Nephron (organoid): ENCODE results near the gene MOB3B.

Source experiments
- H3K27ac Mint-ChIP-seq, 3 experiments: 2 replicates each; pipeline ENCODE4 v1.8.0; 2020; ENCODE audit warnings: mixed read lengths in 3 of 3, mild to moderate bottlenecking in 2 of 3, moderate library complexity in 1 of 3
- H3K27me3 Mint-ChIP-seq: 2 replicates; pipeline ENCODE4 v1.8.0; 2021; ENCODE audit warnings: low read depth, mild to moderate bottlenecking, moderate library complexity, mixed read lengths
- H3K36me3 Mint-ChIP-seq: 2 replicates; pipeline ENCODE4 v1.8.0; 2020; ENCODE audit warnings: low read depth, mixed read lengths
- H3K4me1 Mint-ChIP-seq: 2 replicates; pipeline ENCODE4 v1.8.0; 2020; ENCODE audit warnings: mixed read lengths
- H3K4me3 Mint-ChIP-seq, 3 experiments: 2 replicates each; pipeline ENCODE4 v1.8.0; 2020; ENCODE audit warnings: mild to moderate bottlenecking in 3 of 3, mixed read lengths in 3 of 3, moderate library complexity in 2 of 3
- H3K9me3 Mint-ChIP-seq: 2 replicates; pipeline ENCODE4 v1.8.0; 2020; ENCODE audit warnings: mixed read lengths
- TF ChIP-seq, protein P1 (sequence below), 3 experiments: fragments of 200-600 bp; sonication (generic); IDR thresholded peaks; one replicate each; pipeline ENCODE4 v1.5.0; 2021; ENCODE audit warnings: antibody characterized with exemption in 3 of 3; ENCODE audit not compliant: unreplicated experiment in 3 of 3

Gene MOB3B

DNA sequence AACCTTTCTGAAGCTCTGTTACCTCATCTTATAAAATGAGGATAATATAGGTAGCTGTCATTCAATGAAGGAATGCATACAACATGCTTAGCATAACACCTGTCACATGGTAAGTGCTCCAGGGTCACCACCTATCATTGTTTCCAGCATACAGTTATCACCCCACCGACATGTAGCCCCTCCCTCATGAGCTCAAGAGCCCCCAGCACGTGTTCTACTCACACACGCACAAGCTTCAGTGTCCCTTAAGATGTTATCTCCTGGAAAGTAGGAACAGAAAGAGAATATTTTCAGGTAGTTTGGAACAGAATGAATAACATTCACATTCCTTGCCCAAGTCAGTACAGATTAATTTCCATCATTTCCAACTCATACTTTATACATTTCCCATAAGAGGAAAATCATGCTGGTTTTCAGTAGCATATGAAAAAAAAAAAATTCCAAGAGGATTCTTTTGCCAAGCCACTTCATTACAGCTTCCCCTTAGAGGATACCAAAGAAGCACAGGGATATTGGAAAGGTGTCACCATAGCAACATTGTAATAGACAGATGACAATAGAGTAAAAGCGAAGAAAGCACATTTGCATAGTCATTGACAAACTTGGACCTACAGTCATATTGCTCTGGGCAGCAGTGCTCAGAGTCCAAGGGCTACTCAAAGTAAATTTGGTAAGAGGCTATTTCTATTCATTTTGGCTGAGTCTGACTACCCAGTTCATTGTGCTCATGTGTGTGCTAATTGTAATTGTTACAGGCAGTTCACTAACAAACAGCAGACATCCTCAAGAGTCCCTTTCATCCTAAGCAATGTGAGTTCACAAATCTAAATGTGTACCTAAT lies 1.5 kb upstream of the MOB3B start:
- TF ChIP-seq, protein P1, sequence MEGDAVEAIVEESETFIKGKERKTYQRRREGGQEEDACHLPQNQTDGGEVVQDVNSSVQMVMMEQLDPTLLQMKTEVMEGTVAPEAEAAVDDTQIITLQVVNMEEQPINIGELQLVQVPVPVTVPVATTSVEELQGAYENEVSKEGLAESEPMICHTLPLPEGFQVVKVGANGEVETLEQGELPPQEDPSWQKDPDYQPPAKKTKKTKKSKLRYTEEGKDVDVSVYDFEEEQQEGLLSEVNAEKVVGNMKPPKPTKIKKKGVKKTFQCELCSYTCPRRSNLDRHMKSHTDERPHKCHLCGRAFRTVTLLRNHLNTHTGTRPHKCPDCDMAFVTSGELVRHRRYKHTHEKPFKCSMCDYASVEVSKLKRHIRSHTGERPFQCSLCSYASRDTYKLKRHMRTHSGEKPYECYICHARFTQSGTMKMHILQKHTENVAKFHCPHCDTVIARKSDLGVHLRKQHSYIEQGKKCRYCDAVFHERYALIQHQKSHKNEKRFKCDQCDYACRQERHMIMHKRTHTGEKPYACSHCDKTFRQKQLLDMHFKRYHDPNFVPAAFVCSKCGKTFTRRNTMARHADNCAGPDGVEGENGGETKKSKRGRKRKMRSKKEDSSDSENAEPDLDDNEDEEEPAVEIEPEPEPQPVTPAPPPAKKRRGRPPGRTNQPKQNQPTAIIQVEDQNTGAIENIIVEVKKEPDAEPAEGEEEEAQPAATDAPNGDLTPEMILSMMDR (IDR thresholded peaks at IDR 0.05; ENCODE audit: unreplicated experiment in 3 of 3), result no peak
- Mint-ChIP-seq H3K4me1 (peaks cover 51% of the 10 kb centered on the region), H3K27ac (peak overlapping the region in 1 of 3 experiments; percentile 18), H3K27me3 (peaks cover 6% of the 10 kb centered on the region), H3K4me3 (peak overlapping the region; percentile 42 to 98 (median 97)), H3K36me3 (no peaks in the 10 kb centered on the region), H3K9me3 (no peaks in the 10 kb centered on the region)

DNA sequence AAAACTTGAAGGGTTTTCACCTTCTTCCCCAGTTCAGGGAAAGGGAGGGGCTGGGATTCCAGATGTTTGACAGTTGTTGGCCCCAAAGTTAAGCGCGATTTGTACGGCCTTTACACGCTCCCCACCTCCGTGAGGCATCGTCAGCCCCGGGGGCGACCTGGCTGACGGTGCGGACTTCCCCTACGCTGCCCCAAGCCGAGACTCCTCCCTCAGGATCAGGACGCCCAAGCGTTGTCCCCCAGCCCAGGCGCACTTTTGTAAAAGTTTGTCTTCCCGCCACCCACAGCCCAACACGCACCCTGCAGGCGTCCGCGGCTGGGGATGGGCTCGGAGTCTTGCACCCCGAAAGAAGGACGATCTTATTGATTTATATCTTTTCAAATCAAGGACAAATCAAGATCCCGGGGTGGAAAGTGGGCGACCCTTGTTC lies 713 bp downstream of the MOB3B start:
- Mint-ChIP-seq H3K4me3 (peak overlapping the region; percentile 94 to 98 (median 97)), H3K27me3 (peaks cover 6% of the 10 kb centered on the region), H3K36me3 (peaks cover 14% of the 10 kb centered on the region), H3K9me3 (no peaks in the 10 kb centered on the region), H3K27ac (peak overlapping the region; percentile 93 to 97 (median 95)), H3K4me1 (peaks cover 42% of the 10 kb centered on the region)
- TF ChIP-seq, protein P1 (IDR thresholded peaks at IDR 0.05; ENCODE audit: unreplicated experiment in 3 of 3), result no peak

DNA sequence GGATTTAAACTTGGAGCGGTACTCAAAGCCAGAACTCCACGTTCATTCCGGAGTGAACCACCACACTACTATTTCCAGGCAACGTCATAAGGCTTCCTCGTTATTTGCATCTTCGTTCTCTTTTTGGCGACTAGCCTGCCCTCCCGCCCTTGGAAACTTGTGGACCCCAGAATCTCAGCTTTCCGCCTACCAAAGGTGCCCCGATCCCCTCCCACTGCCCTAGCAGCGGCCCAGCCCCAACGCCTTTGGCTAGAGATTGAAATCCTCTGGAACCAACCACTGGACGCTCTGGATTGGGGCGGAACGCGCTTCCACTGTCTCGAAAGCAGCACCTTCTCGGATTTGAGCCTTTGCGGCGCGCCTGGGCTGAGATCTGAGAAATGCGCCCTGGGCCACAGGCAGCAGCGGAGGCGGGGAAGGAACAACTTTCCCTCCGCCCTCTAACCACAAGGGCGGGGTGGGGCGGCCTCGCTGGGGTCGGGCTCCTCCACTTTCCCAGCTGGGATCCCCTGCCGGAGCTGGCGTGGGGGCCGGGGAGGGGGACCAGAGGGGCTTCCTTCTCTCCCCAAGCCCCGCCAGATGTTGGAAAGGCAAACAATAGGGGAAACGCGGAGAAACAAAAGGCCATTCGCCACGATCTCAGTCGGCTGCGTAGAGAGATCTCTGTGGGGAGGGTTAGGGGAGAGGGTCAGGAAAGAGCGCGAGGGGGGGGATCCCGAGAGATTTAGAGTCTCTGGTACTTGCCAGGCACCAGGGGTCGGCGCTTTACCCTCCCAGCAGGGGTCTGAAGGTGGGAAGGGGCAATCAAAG lies 1.3 kb downstream of the MOB3B start:
- H3K27me3 Mint-ChIP-seq, result peaks cover 6% of the 10 kb centered on the region
- H3K4me1 Mint-ChIP-seq, result peaks cover 36% of the 10 kb centered on the region
- peak overlapping the region; percentile 93 to 97 (median 95) for H3K27ac Mint-ChIP-seq
- TF ChIP-seq, protein P1 (IDR thresholded peaks at IDR 0.05; ENCODE audit: unreplicated experiment in 3 of 3), result no peak
- no peaks in the 10 kb centered on the region for H3K9me3 Mint-ChIP-seq
- H3K4me3 Mint-ChIP-seq, result peak overlapping the region; percentile 94 to 98 (median 97)
- peaks cover 15% of the 10 kb centered on the region for H3K36me3 Mint-ChIP-seq

DNA sequence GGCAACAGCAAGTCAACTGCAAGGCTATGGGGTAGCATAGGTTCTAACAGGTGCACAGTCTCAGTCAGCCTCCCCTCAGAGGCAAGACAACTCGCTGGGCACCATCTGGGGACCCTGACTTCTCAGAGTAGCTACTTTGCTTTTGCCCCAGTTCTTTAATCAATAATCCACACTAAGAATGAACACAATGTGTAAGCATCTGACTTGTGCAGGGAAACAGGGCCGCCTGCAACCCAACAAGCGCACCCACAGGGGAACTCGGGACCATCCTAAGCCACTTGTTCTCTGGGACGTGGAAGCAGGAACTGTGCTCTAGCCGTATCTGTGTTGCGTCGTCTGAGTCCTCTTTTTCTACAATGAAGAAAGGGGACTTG lies 1.9 kb downstream of the MOB3B start:
- Mint-ChIP-seq H3K27me3 (peaks cover 6% of the 10 kb centered on the region), H3K9me3 (no peaks in the 10 kb centered on the region), H3K36me3 (peaks cover 18% of the 10 kb centered on the region), H3K4me1 (peaks cover 32% of the 10 kb centered on the region), H3K27ac (peak overlapping the region; percentile 93 to 97 (median 95)), H3K4me3 (peak overlapping the region; percentile 94 to 98 (median 97))
- TF ChIP-seq, protein P1 (IDR thresholded peaks at IDR 0.05; ENCODE audit: unreplicated experiment in 3 of 3), result no peak

DNA sequence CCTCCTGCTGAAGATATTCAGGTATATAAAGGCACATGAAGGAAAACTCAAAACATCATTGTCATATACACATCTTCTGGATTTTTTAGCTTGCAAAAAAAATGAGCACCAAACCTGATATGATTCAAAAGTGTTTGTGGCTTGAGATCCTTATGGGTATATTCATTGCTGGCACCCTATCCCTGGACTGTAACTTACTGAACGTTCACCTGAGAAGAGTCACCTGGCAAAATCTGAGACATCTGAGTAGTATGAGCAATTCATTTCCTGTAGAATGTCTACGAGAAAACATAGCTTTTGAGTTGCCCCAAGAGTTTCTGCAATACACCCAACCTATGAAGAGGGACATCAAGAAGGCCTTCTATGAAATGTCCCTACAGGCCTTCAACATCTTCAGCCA lies 5.4 kb downstream of the MOB3B start, which contains the start of gene IFNK:
Gene IFNK (plus strand): TSS at position 55 of the 400 bp plus-strand sequence. CDS start 47 bp downstream, at position 102.
- no peaks in the 10 kb centered on the region for H3K9me3 Mint-ChIP-seq
- H3K36me3 Mint-ChIP-seq, result peaks cover 23% of the 10 kb centered on the region
- TF ChIP-seq, protein P1 (IDR thresholded peaks at IDR 0.05; ENCODE audit: unreplicated experiment in 3 of 3), result no peak
- no peak within 1 kb of the TSS for H3K27ac Mint-ChIP-seq
- peaks cover 23% of the 10 kb centered on the region for H3K4me1 Mint-ChIP-seq
- H3K4me3 Mint-ChIP-seq, result no peak within 1 kb of the TSS
- peaks cover 6% of the 10 kb centered on the region for H3K27me3 Mint-ChIP-seq
